OCI-LY1 (cell line): Measurements from ENCODE around the gene PEAK1.

Source experiments
- CTCF ChIP-seq: fragments of 200-600 bp; sonication (generic), shearing (Covaris generic); IDR thresholded peaks from 2 replicates; pipeline ENCODE4 v1.5.1; 2017; ENCODE audit warnings: mild to moderate bottlenecking, antibody characterized with exemption, low read length, moderate library complexity, mixed read lengths
- EZH2 ChIP-seq: fragments of 200-600 bp; sonication (generic), shearing (Covaris generic); IDR thresholded peaks from 2 replicates; pipeline ENCODE4 v1.8.0; 2017; ENCODE audit warnings: borderline replicate concordance, mixed run types, mild to moderate bottlenecking, antibody characterized with exemption, low read length, moderate library complexity, mixed read lengths

- TF ChIP-seq CTCF: no peak
- no peak for TF ChIP-seq EZH2
Observed at GRCh38 chr15:77201665-77202064, 218.2 kb downstream of the PEAK1 start.
